Measurements from ENCODE around the gene ASB11.

GRCh38 chrX:15345976-15346375 lies 30.5 kb upstream of the ASB11 start:
- TF ChIP-seq CTCF (conservative IDR thresholded peaks at IDR 0.05 in 1 of 2, IDR thresholded peaks at IDR 0.05 in 1 of 2; ENCODE audit: extremely low read depth in 1 of 2, insufficient read depth in 1 of 2, low read depth in 1 of 2, low read length in 2 of 2) (no peak), EZH2 (IDR thresholded peaks at IDR 0.05; ENCODE audit: borderline replicate concordance, low read length) (no peak)

Data from mammary epithelial cell (primary cell).